Type B pancreatic cell (in vitro differentiated cells): Measurements from ENCODE around the gene AOPEP. TPM values are rescaled to one million over a fixed set of nuclear protein-coding genes. Genes with fewer than 3 reads are reported as not detected.

Experiments used
- DNase-seq: peaks from one replicate; pipeline ENCODE4 v3.0.0; 2021; ENCODE audit warnings: mixed read lengths; ENCODE audit not compliant: unreplicated experiment; ENCODE audit errors: extremely low spot score
- H3K27ac Mint-ChIP-seq: 2 replicates; pipeline ENCODE4 v1.8.0; 2021; ENCODE audit warnings: mild to moderate bottlenecking, mixed read lengths
- H3K27me3 Mint-ChIP-seq: 2 replicates; pipeline ENCODE4 v1.8.0; 2021; ENCODE audit warnings: mixed read lengths
- H3K36me3 Mint-ChIP-seq: 2 replicates; pipeline ENCODE4 v1.8.0; 2021; ENCODE audit warnings: mixed read lengths
- H3K4me1 Mint-ChIP-seq: one replicate; pipeline ENCODE4 v1.8.0; 2021; ENCODE audit warnings: mixed read lengths; ENCODE audit not compliant: unreplicated experiment
- H3K4me3 Mint-ChIP-seq: 2 replicates; pipeline ENCODE4 v1.8.0; 2021; ENCODE audit warnings: mild to moderate bottlenecking, mixed read lengths
- H3K9me3 Mint-ChIP-seq: 2 replicates; pipeline ENCODE4 v1.8.0; 2021; ENCODE audit warnings: mixed read lengths
- CTCF ChIP-seq: fragments of 200-600 bp; sonication (generic); conservative IDR thresholded peaks from 2 replicates; pipeline ENCODE4 v1.5.0; 2021; ENCODE audit warnings: antibody characterized with exemption, mild to moderate bottlenecking
- total RNA-seq: library from RNA; stranded (reverse); gene quantifications from 2 replicates; pipeline ENCODE4 v1.2.1, GENCODE V29; 2021; ENCODE audit warnings: low replicate concordance

Gene AOPEP
- total RNA-seq, 1 donor from 2014 or later = 89.3 TPM

- H3K27ac Mint-ChIP-seq = no peak overlapping the region
- peaks cover 48% of the 10 kb centered on the region for H3K4me1 Mint-ChIP-seq
- peaks cover 32% of the 10 kb centered on the region for H3K36me3 Mint-ChIP-seq
Observed at GRCh38 chr9:95076696-95077052, 350.2 kb downstream of the AOPEP start.

GRCh38 chr9:95077053-95077765, 350.7 kb downstream of the AOPEP start:
- DNase-seq = peak; percentile 49
- no peaks in the 10 kb centered on the region for H3K9me3 Mint-ChIP-seq
- H3K36me3 Mint-ChIP-seq = peaks cover 38% of the 10 kb centered on the region
- H3K4me3 Mint-ChIP-seq = peak overlapping the region; percentile 5
- H3K4me1 Mint-ChIP-seq = peaks cover 54% of the 10 kb centered on the region
- no peak for TF ChIP-seq CTCF
- H3K27ac Mint-ChIP-seq = peak overlapping the region; percentile 61
- H3K27me3 Mint-ChIP-seq = no peaks in the 10 kb centered on the region

More at GRCh38 chr9:95076696-95077052, 350.2 kb downstream of the AOPEP start:
- Mint-ChIP-seq H3K4me3 (no peak overlapping the region), H3K9me3 (no peaks in the 10 kb centered on the region), H3K27me3 (no peaks in the 10 kb centered on the region)
- no peak for DNase-seq
- TF ChIP-seq CTCF = no peak

- Mint-ChIP-seq H3K36me3 (peaks cover 44% of the 10 kb centered on the region), H3K27me3 (no peaks in the 10 kb centered on the region), H3K4me1 (peaks cover 60% of the 10 kb centered on the region), H3K4me3 (peak overlapping the region; percentile 5), H3K9me3 (no peaks in the 10 kb centered on the region), H3K27ac (peak overlapping the region; percentile 61)
- no peak for DNase-seq
- TF ChIP-seq CTCF = no peak
Observed at GRCh38 chr9:95077766-95078370, 351.4 kb downstream of the AOPEP start.

- Mint-ChIP-seq H3K9me3 (no peaks in the 10 kb centered on the region), H3K4me3 (peak overlapping the region; percentile 18), H3K27ac (peak overlapping the region; percentile 61), H3K27me3 (no peaks in the 10 kb centered on the region), H3K36me3 (peaks cover 49% of the 10 kb centered on the region), H3K4me1 (peaks cover 60% of the 10 kb centered on the region)
- no peak for DNase-seq
- TF ChIP-seq CTCF = no peak
Observed at GRCh38 chr9:95078511-95078910, 352.0 kb downstream of the AOPEP start.

GRCh38 chr9:95078939-95079338, 352.4 kb downstream of the AOPEP start:
- Mint-ChIP-seq H3K27ac (peak overlapping the region; percentile 61), H3K27me3 (no peaks in the 10 kb centered on the region), H3K4me1 (peaks cover 58% of the 10 kb centered on the region), H3K4me3 (peak overlapping the region; percentile 18), H3K36me3 (peaks cover 51% of the 10 kb centered on the region), H3K9me3 (no peaks in the 10 kb centered on the region)
- DNase-seq = no peak
- TF ChIP-seq CTCF = peak; percentile 35
